Breast epithelium (tissue), 3 donors: Measurements from ENCODE around the gene TAB3.

Experiments used
- POLR2A ChIP-seq: fragments of 450-650 bp; IDR thresholded peaks from one replicate; pipeline ENCODE4 v1.6.1; 2016; ENCODE audit warnings: antibody characterized with exemption, mild to moderate bottlenecking, moderate library complexity
- POLR2AphosphoS5 ChIP-seq, 3 donors: sonication (generic); formaldehyde crosslinking; IDR thresholded peaks; one replicate each; pipeline ENCODE4 v1.6.1; 2017; ENCODE audit warnings: antibody characterized with exemption in 3 of 3

DNA sequence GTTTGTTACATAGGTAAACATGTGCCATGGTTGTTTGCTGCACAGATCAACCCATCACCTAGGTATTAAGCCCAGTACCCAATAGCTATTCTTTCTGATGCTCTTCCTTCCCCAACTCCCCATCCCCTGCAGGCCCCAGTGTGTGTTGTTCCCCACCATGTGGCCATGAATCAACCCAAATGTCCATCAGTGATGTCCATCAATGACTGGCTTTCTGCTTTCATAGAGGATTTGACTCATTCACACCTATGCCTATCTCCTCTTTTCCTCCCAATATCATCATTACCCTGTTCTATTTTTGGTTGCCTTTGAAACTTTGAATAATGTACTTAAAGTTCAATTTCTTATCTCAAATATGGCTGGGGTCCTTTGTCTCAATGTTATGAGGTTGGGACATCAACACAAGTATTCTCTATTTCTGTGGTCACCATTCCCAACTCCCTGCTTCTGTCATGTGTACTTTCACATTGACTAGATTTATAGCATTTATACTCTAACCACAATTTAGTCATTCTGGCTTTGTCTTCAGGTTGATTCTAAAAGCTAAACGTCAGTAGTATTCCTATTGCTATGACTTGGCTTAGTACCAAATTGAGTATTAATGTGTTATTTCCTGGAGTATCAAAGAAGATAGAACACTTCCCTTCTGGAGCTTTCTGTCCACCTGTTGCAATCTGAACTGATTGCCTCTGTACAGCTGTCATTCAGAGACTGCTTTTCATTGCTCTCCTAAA lies 107.2 kb downstream of the TAB3 start:
- no peak for TF ChIP-seq POLR2AphosphoS5 (IDR thresholded peaks at IDR 0.05)
- no peak for TF ChIP-seq POLR2A
